Tibial nerve (tissue), 4 donors: ENCODE data around the gene NKD2. TPM values are rescaled to one million over a fixed set of nuclear protein-coding genes. Genes with fewer than 3 reads are reported as not detected.
A peak's percentile ranks its signal among the peaks of the same experiment; 100 is the strongest.

Experiments used
- DNase-seq, 2 donors: peaks; one replicate each; pipeline ENCODE4 v3.0.0-alpha.2; 2019; ENCODE audit warnings: low spot score in 2 of 2
- H3K27ac ChIP-seq, 4 donors: fragments of 200-600 bp; sonication (generic) in 3 of 4; one replicate each; pipeline ENCODE4 v1.5.1; 2017 to 2019; ENCODE audit warnings: mild to moderate bottlenecking in 1 of 4
- H3K27me3 ChIP-seq, 2 donors: fragments of 200-600 bp; sonication (generic) in 1 of 2; one replicate each; pipeline versions ENCODE4 v1.5.1 to v1.6.0; 2017 to 2019
- H3K36me3 ChIP-seq, 3 donors: fragments of 200-600 bp; sonication (generic); one replicate each; pipeline ENCODE4 v1.5.1; 2018 to 2019
- H3K4me1 ChIP-seq, 4 donors: fragments of 200-600 bp; sonication (generic) in 3 of 4; one replicate each; pipeline ENCODE4 v1.5.1; 2017 to 2019
- H3K4me3 ChIP-seq, 4 donors: fragments of 200-600 bp; sonication (generic) in 3 of 4; one replicate each; pipeline ENCODE4 v1.5.1; 2017 to 2019; ENCODE audit warnings: mild to moderate bottlenecking in 1 of 4, moderate library complexity in 1 of 4
- H3K9me3 ChIP-seq, 4 donors: fragments of 200-600 bp; sonication (generic) in 3 of 4; one replicate each; pipeline ENCODE4 v1.5.1; 2017 to 2019
- EP300 ChIP-seq, 2 donors: sonication (generic); formaldehyde crosslinking; IDR thresholded peaks; one replicate each; pipeline ENCODE4 v1.6.1; 2017; ENCODE audit warnings: antibody characterized with exemption in 2 of 2, mild to moderate bottlenecking in 1 of 2
- POLR2A ChIP-seq, 2 donors: fragments of 450-650 bp; IDR thresholded peaks; one replicate each; pipeline ENCODE4 v1.6.1; 2017; ENCODE audit warnings: antibody characterized with exemption in 2 of 2, mild to moderate bottlenecking in 2 of 2, moderate library complexity in 2 of 2
- WGBS, 2 donors: methylation state at CpG; one replicate each; pipeline ENCODE4 v1.1.5; 2018; 5-methylcytosine and 5-hydroxymethylcytosine counted together
- total RNA-seq, 4 donors: library from RNA; depleted of rRNA; stranded (reverse); fragments of >200 nt; gene quantifications; one replicate each; pipeline ENCODE4 v1.1.0, GENCODE V29; 2016
- TF ChIP-seq, protein P1 (sequence below), 5 experiments: fragments of 200-600 bp in 3 of 5; fragments of 450-650 bp in 2 of 5; sonication (generic) in 3 of 5; IDR thresholded peaks; one replicate each; pipeline ENCODE4 v1.5.1; 2016 to 2019; ENCODE audit warnings: antibody characterized with exemption in 5 of 5, mild to moderate bottlenecking in 3 of 5, moderate library complexity in 2 of 5

NKD2 gene
- total RNA-seq, 4 donors from 2014 or later: 0.60 to 4.7 TPM; not detected in 2

DNA sequence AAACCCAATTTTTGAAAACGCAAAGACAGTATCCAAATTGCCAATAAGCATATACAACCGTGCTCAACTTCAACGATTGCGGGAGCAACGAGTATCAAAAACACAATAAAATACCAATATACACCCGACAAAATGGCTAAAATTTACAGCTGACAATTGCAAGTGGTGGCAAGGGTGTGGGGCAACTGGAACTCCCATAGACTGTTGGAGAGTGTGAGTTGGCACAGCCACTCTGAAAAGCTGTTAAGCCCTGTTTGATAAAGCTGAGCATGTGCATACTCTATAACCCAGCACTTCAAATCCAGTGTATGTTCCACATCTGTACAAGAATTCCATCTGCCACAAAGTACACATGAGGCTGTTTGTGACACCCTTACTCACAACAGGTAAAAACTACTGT lies 20.3 kb upstream of the NKD2 start:
- H3K27ac ChIP-seq: no peak overlapping the region
- H3K4me3 ChIP-seq: no peak overlapping the region
- 78 to 90% methylated on average over 6 of the region's 6 CpGs for WGBS, 2 donors
- H3K27me3 ChIP-seq: no peaks in the 10 kb centered on the region
- no peaks in the 10 kb centered on the region for H3K36me3 ChIP-seq
- peaks cover 0 to 5% (median 0%) of the 10 kb centered on the region in 4 donors for H3K9me3 ChIP-seq
- DNase-seq: no peak
- TF ChIP-seq, protein P1, sequence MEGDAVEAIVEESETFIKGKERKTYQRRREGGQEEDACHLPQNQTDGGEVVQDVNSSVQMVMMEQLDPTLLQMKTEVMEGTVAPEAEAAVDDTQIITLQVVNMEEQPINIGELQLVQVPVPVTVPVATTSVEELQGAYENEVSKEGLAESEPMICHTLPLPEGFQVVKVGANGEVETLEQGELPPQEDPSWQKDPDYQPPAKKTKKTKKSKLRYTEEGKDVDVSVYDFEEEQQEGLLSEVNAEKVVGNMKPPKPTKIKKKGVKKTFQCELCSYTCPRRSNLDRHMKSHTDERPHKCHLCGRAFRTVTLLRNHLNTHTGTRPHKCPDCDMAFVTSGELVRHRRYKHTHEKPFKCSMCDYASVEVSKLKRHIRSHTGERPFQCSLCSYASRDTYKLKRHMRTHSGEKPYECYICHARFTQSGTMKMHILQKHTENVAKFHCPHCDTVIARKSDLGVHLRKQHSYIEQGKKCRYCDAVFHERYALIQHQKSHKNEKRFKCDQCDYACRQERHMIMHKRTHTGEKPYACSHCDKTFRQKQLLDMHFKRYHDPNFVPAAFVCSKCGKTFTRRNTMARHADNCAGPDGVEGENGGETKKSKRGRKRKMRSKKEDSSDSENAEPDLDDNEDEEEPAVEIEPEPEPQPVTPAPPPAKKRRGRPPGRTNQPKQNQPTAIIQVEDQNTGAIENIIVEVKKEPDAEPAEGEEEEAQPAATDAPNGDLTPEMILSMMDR (IDR thresholded peaks at IDR 0.05): no peak
- TF ChIP-seq POLR2A (IDR thresholded peaks at IDR 0.05) (no peak), EP300 (IDR thresholded peaks at IDR 0.05) (no peak)
- peaks cover 0 to 36% (median 10%) of the 10 kb centered on the region in 4 donors for H3K4me1 ChIP-seq

DNA sequence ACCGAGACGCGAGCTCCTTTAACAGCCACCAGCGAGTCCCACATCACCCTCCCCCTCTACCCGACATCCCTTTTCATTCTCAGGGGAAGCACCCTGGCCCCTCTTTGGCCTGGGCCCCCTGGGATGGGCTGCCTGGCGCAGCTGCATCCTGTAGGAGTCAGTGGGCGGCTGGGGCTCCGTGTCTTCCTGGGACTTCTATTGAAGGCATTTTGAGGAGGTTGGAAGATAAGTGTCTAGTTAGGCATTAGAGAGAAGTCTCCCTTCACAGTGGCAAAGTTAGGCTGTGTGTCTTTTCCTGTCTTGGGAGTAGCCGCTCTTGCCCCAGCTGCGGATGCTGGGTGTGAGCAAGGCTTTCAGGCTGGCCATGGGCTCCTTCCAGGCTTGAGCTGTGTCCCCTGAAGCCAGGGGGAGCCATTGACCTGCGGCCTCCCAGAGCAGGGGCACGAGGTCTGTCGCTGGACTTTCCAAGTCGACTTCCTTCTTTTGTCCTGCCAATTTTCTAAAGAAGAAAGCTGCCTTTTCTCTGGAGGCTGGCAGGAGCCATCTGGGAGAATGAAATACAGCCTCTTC lies 18.6 kb upstream of the NKD2 start:
- Histone ChIP-seq H3K27me3 (no peaks in the 10 kb centered on the region), H3K36me3 (no peaks in the 10 kb centered on the region), H3K9me3 (peaks cover 0 to 5% (median 0%) of the 10 kb centered on the region in 4 donors), H3K4me1 (peaks cover 0 to 42% (median 10%) of the 10 kb centered on the region in 4 donors), H3K4me3 (no peak overlapping the region), H3K27ac (peak overlapping the region in 3 of 4 donors; percentile 60 to 77 (median 69))
- WGBS, 2 donors: 23 to 26% methylated on average over 14 of the region's 14 CpGs
- TF ChIP-seq POLR2A (IDR thresholded peaks at IDR 0.05) (no peak), EP300 (IDR thresholded peaks at IDR 0.05) (peak in 1 of 2 donors; percentile 29)
- TF ChIP-seq, protein P1 (IDR thresholded peaks at IDR 0.05): peak; percentile 38 to 65 (median 53)
- DNase-seq: peak in 1 of 2 donors; percentile 50

DNA sequence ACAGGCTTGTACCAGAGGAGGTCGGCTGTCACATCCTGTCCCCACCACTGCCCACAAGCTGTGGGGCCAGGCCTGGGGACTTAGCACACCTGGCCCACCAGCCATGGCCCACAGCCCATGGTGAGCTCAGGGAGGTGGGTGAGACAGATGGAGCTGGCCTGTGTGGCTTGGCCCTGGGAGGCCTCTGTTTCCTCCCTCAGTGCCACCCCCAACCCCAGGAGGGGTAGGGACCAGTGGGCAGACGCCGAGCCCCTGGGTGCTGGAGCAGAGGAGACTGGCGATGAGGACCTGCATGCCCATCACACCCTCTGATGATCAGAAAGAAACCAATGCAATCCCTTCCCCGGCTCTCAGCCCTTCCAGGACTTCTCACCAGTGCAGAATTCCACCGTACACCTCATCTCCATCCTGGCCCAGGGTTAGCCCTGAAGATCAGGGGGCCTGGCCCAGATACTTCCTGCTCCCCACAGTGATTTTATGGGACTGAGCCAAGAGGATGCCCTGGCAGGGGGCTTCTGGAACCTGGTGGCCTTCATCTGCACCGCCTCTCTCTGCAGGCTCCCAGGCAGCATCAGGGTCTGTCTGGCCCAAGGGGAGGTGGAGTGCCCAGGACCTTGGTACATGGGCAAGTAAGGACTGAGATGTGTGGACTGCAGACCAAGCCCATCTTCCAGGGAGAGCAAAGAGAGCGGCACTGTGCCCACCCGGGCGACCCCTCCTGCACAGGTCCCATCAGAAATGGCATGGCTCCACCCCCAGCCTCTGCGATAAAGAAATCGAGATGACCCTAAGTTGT lies 16.9 kb upstream of the NKD2 start:
- Histone ChIP-seq H3K27me3 (no peaks in the 10 kb centered on the region), H3K9me3 (peaks cover 0 to 5% (median 0%) of the 10 kb centered on the region in 4 donors), H3K27ac (no peak overlapping the region), H3K4me1 (peaks cover 0 to 42% (median 10%) of the 10 kb centered on the region in 4 donors), H3K4me3 (no peak overlapping the region), H3K36me3 (no peaks in the 10 kb centered on the region)
- 85 to 91% methylated on average over 12 of the region's 12 CpGs for WGBS, 2 donors
- no peak for TF ChIP-seq POLR2A (IDR thresholded peaks at IDR 0.05)
- no peak for TF ChIP-seq EP300 (IDR thresholded peaks at IDR 0.05)
- TF ChIP-seq, protein P1 (IDR thresholded peaks at IDR 0.05): no peak
- no peak for DNase-seq

DNA sequence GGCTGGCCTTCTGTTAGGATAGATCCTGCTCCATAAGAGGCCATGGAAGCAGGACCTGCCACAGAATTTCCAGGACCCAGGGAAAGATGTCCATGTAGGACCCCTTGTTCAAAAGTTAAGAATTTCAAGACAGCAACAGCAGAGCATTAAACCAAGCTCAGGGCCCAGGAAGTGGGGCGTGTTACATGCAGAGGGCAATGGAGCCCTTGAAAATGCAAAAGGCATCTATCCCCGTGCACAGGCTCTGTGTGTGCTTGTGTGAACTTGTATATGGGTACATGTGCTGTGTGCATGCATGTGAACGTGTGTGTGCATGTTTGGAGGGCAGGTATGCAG lies 14.4 kb upstream of the NKD2 start:
- Histone ChIP-seq H3K4me1 (peaks cover 0 to 59% (median 14%) of the 10 kb centered on the region in 4 donors), H3K27me3 (no peaks in the 10 kb centered on the region), H3K4me3 (no peak overlapping the region), H3K9me3 (no peaks in the 10 kb centered on the region), H3K27ac (no peak overlapping the region), H3K36me3 (no peaks in the 10 kb centered on the region)
- WGBS, 2 donors: 96 to 98% methylated on average over 3 of the region's 3 CpGs
- no peak for DNase-seq
- TF ChIP-seq, protein P1 (IDR thresholded peaks at IDR 0.05): no peak
- TF ChIP-seq POLR2A (IDR thresholded peaks at IDR 0.05) (no peak), EP300 (IDR thresholded peaks at IDR 0.05) (no peak)

DNA sequence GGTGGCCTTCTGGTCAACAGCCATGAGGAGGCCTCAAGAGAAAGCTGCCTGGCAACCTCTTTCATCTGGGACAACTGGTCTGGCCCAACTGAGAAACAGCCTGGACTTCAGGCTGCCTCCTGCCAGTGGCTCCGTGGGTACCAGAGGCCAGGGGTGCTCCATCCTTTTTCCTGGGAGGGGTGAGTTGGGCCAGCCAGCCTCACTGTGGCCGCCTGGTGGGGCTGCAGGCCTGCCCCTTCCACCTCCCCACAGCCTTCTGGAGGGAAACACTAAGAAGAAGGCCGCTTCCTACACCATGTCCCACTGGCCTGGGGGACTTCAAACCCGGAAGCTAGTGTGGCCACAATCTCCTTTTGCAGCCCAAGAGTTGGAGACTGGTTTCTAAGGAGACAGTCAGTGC lies 13.8 kb upstream of the NKD2 start:
- 83 to 97% methylated on average over 2 to 4 of the region's 4 CpGs for WGBS, 2 donors
- Histone ChIP-seq H3K36me3 (no peaks in the 10 kb centered on the region), H3K9me3 (no peaks in the 10 kb centered on the region), H3K4me3 (no peak overlapping the region), H3K27ac (no peak overlapping the region), H3K27me3 (no peaks in the 10 kb centered on the region), H3K4me1 (peaks cover 0 to 54% (median 10%) of the 10 kb centered on the region in 4 donors)
- TF ChIP-seq POLR2A (IDR thresholded peaks at IDR 0.05): no peak
- TF ChIP-seq, protein P1 (IDR thresholded peaks at IDR 0.05): no peak
- DNase-seq: no peak
